HEK293 (cell line): Measurements from ENCODE around the gene KLHL17.
A peak's percentile ranks its signal among the peaks of the same experiment; 100 is the strongest.

Experiments
- BCL11A ChIP-seq: fragments of 450-650 bp; formaldehyde crosslinking; IDR thresholded peaks from 2 replicates; pipeline ENCODE4 v1.5.1; 2016; ENCODE audit warnings: low read depth, missing biosample characterization, missing genetic modification characterization
- EGR2 ChIP-seq: fragments of 450-650 bp; formaldehyde crosslinking; IDR thresholded peaks from 2 replicates; pipeline ENCODE4 v1.5.1; 2016; ENCODE audit warnings: low read depth, missing biosample characterization, missing genetic modification characterization
- GLI2 ChIP-seq: fragments of 450-650 bp; formaldehyde crosslinking; IDR thresholded peaks from 2 replicates; pipeline ENCODE4; 2017; ENCODE audit warnings: missing biosample characterization, missing genetic modification characterization, low read depth, borderline replicate concordance
- MEIS1 ChIP-seq: sonication (generic); formaldehyde crosslinking; IDR thresholded peaks from 2 replicates; pipeline ENCODE4 v1.8.1; 2022; ENCODE audit warnings: missing genetic modification reagents, mild to moderate bottlenecking, borderline replicate concordance
- SCRT1 ChIP-seq: fragments of 450-650 bp; formaldehyde crosslinking; IDR thresholded peaks from 2 replicates; pipeline ENCODE4 v1.5.1; 2016; ENCODE audit warnings: missing biosample characterization, missing genetic modification characterization, borderline replicate concordance
- WT1 ChIP-seq: fragments of 450-650 bp; formaldehyde crosslinking; IDR thresholded peaks from 2 replicates; pipeline ENCODE4 v1.5.1; 2016; ENCODE audit warnings: missing biosample characterization, missing genetic modification characterization
- ZFP37 ChIP-seq: fragments of 450-650 bp; formaldehyde crosslinking; IDR thresholded peaks from 2 replicates; pipeline ENCODE4 v1.5.1; 2016; ENCODE audit warnings: missing biosample characterization, missing genetic modification characterization
- ZFP41 ChIP-seq: fragments of 450-650 bp; formaldehyde crosslinking; IDR thresholded peaks from 2 replicates; pipeline ENCODE4 v1.5.1; 2016; ENCODE audit warnings: missing biosample characterization, missing genetic modification characterization, borderline replicate concordance
- ZNF48 ChIP-seq: fragments of 450-650 bp; formaldehyde crosslinking; IDR thresholded peaks from 2 replicates; pipeline ENCODE4 v1.5.1; 2016; ENCODE audit warnings: missing biosample characterization, missing genetic modification characterization
- ZNF501 ChIP-seq: fragments of 450-650 bp; formaldehyde crosslinking; IDR thresholded peaks from 2 replicates; pipeline ENCODE4 v1.5.1; 2016; ENCODE audit warnings: missing biosample characterization, missing genetic modification characterization
- ZNF510 ChIP-seq: fragments of 450-650 bp; formaldehyde crosslinking; IDR thresholded peaks from 2 replicates; pipeline ENCODE4 v1.5.1; 2018; ENCODE audit warnings: mild to moderate bottlenecking, missing genetic modification characterization, missing biosample characterization; ENCODE audit not compliant: insufficient replicate concordance
- ZNF571 ChIP-seq: fragments of 450-650 bp; formaldehyde crosslinking; IDR thresholded peaks from 2 replicates; pipeline ENCODE4 v1.5.0; 2017; ENCODE audit warnings: missing biosample characterization, missing genetic modification characterization
- ZNF658 ChIP-seq: fragments of 450-650 bp; formaldehyde crosslinking; IDR thresholded peaks from 2 replicates; pipeline ENCODE4; 2016; ENCODE audit warnings: missing biosample characterization, missing genetic modification characterization
- ZNF660 ChIP-seq: fragments of 450-650 bp; IDR thresholded peaks from 2 replicates; pipeline ENCODE4 v1.5.1; 2018; ENCODE audit warnings: missing biosample characterization, mild to moderate bottlenecking, missing genetic modification characterization
- ZNF677 ChIP-seq: fragments of 450-650 bp; IDR thresholded peaks from 2 replicates; pipeline ENCODE4 v1.5.0; 2018; ENCODE audit warnings: missing biosample characterization, mild to moderate bottlenecking, missing genetic modification characterization, moderate library complexity
- ZNF785 ChIP-seq: fragments of 450-650 bp; formaldehyde crosslinking; IDR thresholded peaks from 2 replicates; pipeline ENCODE4 v1.5.1; 2016; ENCODE audit warnings: missing biosample characterization, missing genetic modification characterization
- TF ChIP-seq, protein P1 (sequence below): fragments of 450-650 bp; formaldehyde crosslinking; IDR thresholded peaks from 2 replicates; pipeline ENCODE4 v1.5.1; 2016; ENCODE audit warnings: missing biosample characterization, missing genetic modification characterization
- TF ChIP-seq, protein P2 (sequence below): fragments of 450-650 bp; IDR thresholded peaks from 2 replicates; pipeline ENCODE4 v1.5.1; 2018; ENCODE audit warnings: missing biosample characterization, missing genetic modification characterization
- TF ChIP-seq, protein P3 (sequence below): fragments of 450-650 bp; formaldehyde crosslinking; IDR thresholded peaks from 2 replicates; pipeline ENCODE4 v1.5.1; 2016; ENCODE audit warnings: missing biosample characterization, missing genetic modification characterization
- TF ChIP-seq, protein P4 (sequence below): fragments of 450-650 bp; formaldehyde crosslinking; IDR thresholded peaks from 2 replicates; pipeline ENCODE4 v1.5.0; 2017; ENCODE audit warnings: missing biosample characterization, missing genetic modification characterization, borderline replicate concordance
- TF ChIP-seq, protein P5 (sequence below): fragments of 450-650 bp; formaldehyde crosslinking; IDR thresholded peaks from 2 replicates; pipeline ENCODE4 v1.5.1; 2016; ENCODE audit warnings: missing biosample characterization, missing genetic modification characterization
- TF ChIP-seq, protein P6 (sequence below): fragments of 450-650 bp; formaldehyde crosslinking; IDR thresholded peaks from 2 replicates; pipeline ENCODE4 v1.5.1; 2016; ENCODE audit warnings: missing biosample characterization, missing genetic modification characterization
- TF ChIP-seq, protein P7 (sequence below): fragments of 450-650 bp; formaldehyde crosslinking; IDR thresholded peaks from 2 replicates; pipeline ENCODE4 v1.5.1; 2016; ENCODE audit warnings: missing biosample characterization, missing genetic modification characterization
- TF ChIP-seq, protein P8 (sequence below): fragments of 450-650 bp; formaldehyde crosslinking; IDR thresholded peaks from 2 replicates; pipeline ENCODE4 v1.5.1; 2016; ENCODE audit warnings: missing biosample characterization, missing genetic modification characterization
- TF ChIP-seq, protein P9 (sequence below): fragments of 450-650 bp; formaldehyde crosslinking; IDR thresholded peaks from 2 replicates; pipeline ENCODE4 v1.5.1; 2016; ENCODE audit warnings: missing biosample characterization, missing genetic modification characterization

Gene KLHL17

DNA sequence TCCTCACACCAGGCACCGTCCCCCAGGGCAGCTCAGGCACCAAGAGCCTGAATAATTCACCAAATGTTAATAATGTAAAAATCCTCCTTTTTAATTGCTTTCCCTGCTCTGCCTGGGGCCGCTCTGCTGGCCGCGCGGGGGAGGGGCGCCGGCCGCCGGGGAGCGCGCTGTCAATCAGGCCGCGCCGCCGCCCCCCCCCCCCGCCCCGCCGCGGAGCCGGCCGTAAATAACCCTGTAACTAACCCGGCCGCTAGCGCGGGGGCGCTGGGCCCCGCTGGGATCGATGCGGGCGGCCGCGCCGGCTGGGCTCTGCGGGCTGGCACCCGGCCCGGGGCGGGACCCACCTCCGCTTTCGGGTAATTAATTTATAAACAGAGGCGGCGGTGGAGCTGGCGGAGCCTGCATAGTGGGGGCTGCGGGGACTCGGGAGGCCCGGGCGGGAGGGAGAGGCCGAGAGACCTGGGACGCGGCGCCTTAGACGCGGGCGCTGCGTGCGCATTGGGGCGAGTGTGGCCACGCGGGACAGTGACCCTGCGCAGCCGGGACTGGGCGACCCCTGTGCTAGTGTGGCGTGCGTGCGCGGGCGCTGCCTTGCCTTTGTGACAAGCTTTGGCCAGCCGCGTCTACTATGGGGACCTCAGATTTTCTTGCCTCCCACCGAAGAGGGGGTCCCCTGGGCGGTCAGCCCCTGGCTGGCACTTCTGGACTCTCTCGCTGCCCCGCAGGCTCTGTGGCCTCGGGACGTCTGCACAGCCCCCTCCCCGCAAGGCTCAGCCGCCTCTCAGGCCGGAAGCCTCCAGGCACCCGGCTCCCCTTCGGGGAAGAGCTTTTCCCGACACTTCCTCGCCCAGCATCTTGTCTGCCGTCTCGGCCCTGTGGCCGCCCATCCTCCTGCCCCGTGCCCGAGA lies 20.0 kb upstream of the KLHL17 start (continued):
- TF ChIP-seq, protein P1, sequence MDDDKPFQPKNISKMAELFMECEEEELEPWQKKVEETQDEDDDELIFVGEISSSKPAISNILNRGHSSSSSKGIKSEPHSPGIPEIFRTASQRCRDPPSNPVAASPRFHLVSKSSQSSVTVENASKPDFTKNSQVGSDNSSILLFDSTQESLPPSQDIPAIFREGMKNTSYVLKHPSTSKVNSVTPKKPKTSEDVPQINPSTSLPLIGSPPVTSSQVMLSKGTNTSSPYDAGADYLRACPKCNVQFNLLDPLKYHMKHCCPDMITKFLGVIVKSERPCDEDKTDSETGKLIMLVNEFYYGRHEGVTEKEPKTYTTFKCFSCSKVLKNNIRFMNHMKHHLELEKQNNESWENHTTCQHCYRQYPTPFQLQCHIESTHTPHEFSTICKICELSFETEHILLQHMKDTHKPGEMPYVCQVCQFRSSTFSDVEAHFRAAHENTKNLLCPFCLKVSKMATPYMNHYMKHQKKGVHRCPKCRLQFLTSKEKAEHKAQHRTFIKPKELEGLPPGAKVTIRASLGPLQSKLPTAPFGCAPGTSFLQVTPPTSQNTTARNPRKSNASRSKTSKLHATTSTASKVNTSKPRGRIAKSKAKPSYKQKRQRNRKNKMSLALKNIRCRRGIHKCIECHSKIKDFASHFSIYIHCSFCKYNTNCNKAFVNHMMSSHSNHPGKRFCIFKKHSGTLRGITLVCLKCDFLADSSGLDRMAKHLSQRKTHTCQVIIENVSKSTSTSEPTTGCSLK (tag by site-specific recombination): no peak
- TF ChIP-seq, protein P2, sequence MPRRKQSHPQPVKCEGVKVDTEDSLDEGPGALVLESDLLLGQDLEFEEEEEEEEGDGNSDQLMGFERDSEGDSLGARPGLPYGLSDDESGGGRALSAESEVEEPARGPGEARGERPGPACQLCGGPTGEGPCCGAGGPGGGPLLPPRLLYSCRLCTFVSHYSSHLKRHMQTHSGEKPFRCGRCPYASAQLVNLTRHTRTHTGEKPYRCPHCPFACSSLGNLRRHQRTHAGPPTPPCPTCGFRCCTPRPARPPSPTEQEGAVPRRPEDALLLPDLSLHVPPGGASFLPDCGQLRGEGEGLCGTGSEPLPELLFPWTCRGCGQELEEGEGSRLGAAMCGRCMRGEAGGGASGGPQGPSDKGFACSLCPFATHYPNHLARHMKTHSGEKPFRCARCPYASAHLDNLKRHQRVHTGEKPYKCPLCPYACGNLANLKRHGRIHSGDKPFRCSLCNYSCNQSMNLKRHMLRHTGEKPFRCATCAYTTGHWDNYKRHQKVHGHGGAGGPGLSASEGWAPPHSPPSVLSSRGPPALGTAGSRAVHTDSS: 0 out of 2 replicates have a peak, but pooled peaks have one; percentile 6
- TF ChIP-seq BCL11A (tag by site-specific recombination) (no peak; the same call in 1 of the 2 replicates), EGR2 (peak; percentile 63), ZNF571 (tag by site-specific recombination) (no peak), WT1 (peak; percentile 57), MEIS1 (CRISPR knock-in tag) (no peak), ZNF510 (tag by site-specific recombination) (no peak), ZFP37 (tag by site-specific recombination) (no peak), ZFP41 (tag by site-specific recombination) (no peak), ZNF785 (no peak), GLI2 (tag by site-specific recombination) (0 out of 2 replicates have a peak, but pooled peaks have one; percentile 53), ZNF48 (tag by site-specific recombination) (no peak), SCRT1 (tag by site-specific recombination) (no peak), ZNF501 (tag by site-specific recombination) (no peak), ZNF677 (tag by site-specific recombination) (no peak), ZNF660 (tag by site-specific recombination) (peak; percentile 87), ZNF658 (tag by site-specific recombination) (no peak)
- TF ChIP-seq, protein P3, sequence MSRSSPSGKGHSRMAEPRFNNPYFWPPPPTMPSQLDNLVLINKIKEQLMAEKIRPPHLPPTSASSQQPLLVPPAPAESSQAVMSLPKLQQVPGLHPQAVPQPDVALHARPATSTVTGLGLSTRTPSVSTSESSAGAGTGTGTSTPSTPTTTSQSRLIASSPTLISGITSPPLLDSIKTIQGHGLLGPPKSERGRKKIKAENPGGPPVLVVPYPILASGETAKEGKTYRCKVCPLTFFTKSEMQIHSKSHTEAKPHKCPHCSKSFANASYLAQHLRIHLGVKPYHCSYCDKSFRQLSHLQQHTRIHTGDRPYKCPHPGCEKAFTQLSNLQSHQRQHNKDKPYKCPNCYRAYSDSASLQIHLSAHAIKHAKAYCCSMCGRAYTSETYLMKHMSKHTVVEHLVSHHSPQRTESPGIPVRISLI (tag by site-specific recombination): no peak
- TF ChIP-seq, protein P4, sequence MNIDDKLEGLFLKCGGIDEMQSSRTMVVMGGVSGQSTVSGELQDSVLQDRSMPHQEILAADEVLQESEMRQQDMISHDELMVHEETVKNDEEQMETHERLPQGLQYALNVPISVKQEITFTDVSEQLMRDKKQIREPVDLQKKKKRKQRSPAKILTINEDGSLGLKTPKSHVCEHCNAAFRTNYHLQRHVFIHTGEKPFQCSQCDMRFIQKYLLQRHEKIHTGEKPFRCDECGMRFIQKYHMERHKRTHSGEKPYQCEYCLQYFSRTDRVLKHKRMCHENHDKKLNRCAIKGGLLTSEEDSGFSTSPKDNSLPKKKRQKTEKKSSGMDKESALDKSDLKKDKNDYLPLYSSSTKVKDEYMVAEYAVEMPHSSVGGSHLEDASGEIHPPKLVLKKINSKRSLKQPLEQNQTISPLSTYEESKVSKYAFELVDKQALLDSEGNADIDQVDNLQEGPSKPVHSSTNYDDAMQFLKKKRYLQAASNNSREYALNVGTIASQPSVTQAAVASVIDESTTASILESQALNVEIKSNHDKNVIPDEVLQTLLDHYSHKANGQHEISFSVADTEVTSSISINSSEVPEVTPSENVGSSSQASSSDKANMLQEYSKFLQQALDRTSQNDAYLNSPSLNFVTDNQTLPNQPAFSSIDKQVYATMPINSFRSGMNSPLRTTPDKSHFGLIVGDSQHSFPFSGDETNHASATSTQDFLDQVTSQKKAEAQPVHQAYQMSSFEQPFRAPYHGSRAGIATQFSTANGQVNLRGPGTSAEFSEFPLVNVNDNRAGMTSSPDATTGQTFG (tag by site-specific recombination): no peak
- TF ChIP-seq, protein P5, sequence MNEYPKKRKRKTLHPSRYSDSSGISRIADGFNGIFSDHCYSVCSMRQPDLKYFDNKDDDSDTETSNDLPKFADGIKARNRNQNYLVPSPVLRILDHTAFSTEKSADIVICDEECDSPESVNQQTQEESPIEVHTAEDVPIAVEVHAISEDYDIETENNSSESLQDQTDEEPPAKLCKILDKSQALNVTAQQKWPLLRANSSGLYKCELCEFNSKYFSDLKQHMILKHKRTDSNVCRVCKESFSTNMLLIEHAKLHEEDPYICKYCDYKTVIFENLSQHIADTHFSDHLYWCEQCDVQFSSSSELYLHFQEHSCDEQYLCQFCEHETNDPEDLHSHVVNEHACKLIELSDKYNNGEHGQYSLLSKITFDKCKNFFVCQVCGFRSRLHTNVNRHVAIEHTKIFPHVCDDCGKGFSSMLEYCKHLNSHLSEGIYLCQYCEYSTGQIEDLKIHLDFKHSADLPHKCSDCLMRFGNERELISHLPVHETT (tag by site-specific recombination): no peak
- TF ChIP-seq, protein P6, sequence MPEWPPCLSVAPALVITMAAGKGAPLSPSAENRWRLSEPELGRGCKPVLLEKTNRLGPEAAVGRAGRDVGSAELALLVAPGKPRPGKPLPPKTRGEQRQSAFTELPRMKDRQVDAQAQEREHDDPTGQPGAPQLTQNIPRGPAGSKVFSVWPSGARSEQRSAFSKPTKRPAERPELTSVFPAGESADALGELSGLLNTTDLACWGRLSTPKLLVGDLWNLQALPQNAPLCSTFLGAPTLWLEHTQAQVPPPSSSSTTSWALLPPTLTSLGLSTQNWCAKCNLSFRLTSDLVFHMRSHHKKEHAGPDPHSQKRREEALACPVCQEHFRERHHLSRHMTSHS (tag by site-specific recombination): no peak
- TF ChIP-seq, protein P7, sequence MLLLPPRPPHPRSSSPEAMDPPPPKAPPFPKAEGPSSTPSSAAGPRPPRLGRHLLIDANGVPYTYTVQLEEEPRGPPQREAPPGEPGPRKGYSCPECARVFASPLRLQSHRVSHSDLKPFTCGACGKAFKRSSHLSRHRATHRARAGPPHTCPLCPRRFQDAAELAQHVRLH: no peak
- TF ChIP-seq, protein P8, sequence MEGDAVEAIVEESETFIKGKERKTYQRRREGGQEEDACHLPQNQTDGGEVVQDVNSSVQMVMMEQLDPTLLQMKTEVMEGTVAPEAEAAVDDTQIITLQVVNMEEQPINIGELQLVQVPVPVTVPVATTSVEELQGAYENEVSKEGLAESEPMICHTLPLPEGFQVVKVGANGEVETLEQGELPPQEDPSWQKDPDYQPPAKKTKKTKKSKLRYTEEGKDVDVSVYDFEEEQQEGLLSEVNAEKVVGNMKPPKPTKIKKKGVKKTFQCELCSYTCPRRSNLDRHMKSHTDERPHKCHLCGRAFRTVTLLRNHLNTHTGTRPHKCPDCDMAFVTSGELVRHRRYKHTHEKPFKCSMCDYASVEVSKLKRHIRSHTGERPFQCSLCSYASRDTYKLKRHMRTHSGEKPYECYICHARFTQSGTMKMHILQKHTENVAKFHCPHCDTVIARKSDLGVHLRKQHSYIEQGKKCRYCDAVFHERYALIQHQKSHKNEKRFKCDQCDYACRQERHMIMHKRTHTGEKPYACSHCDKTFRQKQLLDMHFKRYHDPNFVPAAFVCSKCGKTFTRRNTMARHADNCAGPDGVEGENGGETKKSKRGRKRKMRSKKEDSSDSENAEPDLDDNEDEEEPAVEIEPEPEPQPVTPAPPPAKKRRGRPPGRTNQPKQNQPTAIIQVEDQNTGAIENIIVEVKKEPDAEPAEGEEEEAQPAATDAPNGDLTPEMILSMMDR (tag by site-specific recombination): no peak; the same call in 1 of the 2 replicates
- TF ChIP-seq, protein P9, sequence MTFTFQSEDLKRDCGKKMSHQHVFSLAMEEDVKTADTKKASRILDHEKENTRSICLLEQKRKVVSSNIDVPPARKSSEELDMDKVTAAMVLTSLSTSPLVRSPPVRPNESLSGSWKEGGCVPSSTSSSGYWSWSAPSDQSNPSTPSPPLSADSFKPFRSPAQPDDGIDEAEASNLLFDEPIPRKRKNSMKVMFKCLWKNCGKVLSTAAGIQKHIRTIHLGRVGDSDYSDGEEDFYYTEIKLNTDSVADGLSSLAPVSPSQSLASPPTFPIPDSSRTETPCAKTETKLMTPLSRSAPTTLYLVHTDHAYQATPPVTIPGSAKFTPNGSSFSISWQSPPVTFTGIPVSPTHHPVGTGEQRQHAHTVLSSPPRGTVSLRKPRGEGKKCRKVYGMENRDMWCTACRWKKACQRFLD (tag by site-specific recombination): no peak
